ENCODE data around the gene NENF.
"Not testable (repeated sequence)": the region's sequence is repeated elsewhere in the genome, so short reads cannot be mapped to it uniquely, and the experiment has no call there.

The NENF gene

DNA sequence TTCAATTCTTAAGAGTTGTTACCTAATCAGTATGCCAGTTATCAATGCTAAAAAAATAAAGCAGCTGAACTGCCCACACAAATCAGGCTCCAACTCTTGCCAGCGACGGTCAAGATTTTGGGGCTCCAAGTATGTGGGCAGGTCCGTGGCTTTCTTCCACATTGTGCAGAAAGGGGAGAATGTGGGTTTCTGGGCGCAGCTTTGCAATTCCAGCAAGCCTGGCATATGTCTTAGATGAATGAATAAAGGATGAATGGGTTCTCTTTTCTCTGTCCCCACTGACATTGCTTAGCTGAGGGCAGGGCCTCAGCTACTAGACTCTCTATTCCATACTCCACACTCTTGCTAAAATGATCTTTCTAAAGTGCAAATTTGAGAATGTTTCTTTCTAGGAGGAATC is 42.4 kb downstream of the NENF start:
- Histone ChIP-seq H3K27me3 (ENCODE audit: low read depth) (no peaks in the 10 kb centered on the region), H3K4me3 (no peak overlapping the region), H3K36me3 (replicated peaks) (no peaks in the 10 kb centered on the region), H3K9me3 (no peaks in the 10 kb centered on the region), H3K4me1 (no peaks in the 10 kb centered on the region)
- in situ Hi-C loops (cut with MboI; ENCODE audit: low sequenced_read_pairs): loop anchor here (25.0 kb wide), 1 partner anchor 512 kb away; no protein-coding TSS in a partner anchor
- DNase-seq (ENCODE audit: low spot score in 2 of 2): no peak

DNA sequence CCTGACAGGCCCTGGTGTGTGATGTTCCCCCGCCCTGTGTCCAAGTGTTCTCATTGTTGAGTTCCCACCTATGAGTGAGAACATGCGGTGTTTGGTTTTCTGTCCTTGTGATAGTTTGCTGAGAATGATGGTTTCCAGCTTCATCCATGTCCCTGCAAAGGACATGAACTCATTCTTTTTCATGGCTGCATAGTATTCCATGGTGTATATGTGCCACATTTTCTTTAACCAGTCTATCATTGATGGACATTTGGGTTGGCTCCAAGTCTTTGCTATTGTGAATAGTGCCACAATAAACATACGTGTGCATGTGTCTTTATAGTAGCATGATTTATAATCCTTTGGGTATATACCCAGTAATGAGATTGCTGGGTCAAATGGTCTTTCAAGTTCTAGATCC is 43.1 kb downstream of the NENF start:
- not testable (repeated sequence) for H3K4me1 ChIP-seq; H3K4me3 ChIP-seq; DNase-seq (ENCODE audit: low spot score in 2 of 2); H3K9me3 ChIP-seq; H3K36me3 ChIP-seq (replicated peaks); H3K27me3 ChIP-seq (ENCODE audit: low read depth)
- in situ Hi-C loops (cut with MboI; ENCODE audit: low sequenced_read_pairs): loop anchor here (25.0 kb wide), 1 partner anchor 511 kb away; no protein-coding TSS in a partner anchor

DNA sequence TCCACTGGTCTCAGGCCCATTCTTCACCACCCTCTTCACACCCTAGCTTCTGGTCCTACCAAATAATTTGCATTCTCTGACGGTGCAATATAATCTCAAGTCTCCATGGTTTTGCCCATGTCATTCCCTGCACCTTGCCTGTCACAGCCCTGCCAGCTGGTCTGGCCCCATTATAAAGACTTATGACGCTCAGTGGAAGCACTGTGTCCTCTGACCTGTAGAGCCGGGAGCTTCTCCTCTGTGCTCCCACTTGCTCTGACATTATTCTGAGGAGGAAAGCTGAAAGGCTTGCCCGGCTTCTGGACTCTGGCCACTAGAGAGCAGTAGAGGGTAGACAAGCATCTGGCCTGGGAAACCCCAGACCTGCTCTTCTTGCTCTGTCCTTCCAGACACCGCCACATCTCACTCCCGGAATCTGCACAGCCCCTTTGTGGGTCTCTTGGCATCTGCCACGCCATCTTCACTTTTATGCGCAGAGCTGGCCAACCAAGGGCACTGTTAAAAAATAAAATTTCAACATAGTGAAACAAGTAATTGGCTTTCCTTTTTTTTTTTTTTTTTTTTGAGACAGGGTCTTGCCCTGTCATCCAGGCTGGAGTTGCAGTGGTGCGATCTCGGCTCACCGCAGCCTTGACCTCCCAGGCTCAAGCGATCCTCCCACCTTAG is 44.4 kb downstream of the NENF start:
- H3K27me3 ChIP-seq (ENCODE audit: low read depth): no peaks in the 10 kb centered on the region
- H3K36me3 ChIP-seq (replicated peaks): no peaks in the 10 kb centered on the region
- no peaks in the 10 kb centered on the region for H3K9me3 ChIP-seq
- no peaks in the 10 kb centered on the region for H3K4me1 ChIP-seq
- in situ Hi-C loops (cut with MboI; ENCODE audit: low sequenced_read_pairs): loop anchor here (25.0 kb wide), 1 partner anchor 510 kb away; no protein-coding TSS in a partner anchor
- H3K4me3 ChIP-seq: no peak overlapping the region
- DNase-seq (ENCODE audit: low spot score in 2 of 2): peak; percentile 83 to 89

DNA sequence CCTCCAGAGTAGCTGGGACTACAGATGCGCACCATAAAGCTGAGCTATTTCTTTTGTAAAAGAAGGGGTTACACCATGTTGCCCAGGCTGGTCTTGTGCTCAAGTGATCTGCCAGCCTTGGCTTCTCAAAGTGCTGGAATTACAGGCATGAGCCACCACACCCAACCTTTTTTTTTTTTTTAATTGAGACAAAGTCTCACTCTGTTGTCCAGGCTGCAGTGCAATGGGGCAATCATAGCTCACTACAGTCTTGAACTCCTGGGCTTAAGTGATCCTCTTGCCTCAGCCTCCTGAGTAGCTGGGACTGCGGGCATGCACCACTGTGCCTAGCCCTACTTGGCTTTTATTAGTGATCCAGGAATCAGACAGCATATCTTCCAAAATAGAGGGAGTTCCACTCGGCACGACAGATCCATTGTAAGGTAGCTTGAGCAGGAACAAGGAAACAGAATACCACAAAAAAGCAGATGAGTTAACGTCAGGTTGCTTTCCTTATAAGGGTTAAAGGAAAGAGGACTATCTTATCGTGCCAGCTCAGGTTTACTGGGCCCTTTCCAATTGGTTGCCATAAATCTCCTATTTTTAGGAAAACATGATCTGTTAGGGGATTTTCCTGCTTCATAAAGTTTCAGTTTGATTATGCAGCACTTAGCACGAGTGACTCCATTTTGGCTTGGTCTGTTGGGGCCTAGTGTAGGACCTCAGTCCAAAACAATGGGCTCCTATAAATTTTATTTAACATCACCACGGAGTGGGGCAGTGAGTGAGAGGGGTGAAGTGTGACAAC is 45.2 kb downstream of the NENF start:
- no peaks in the 10 kb centered on the region for H3K4me1 ChIP-seq
- H3K9me3 ChIP-seq: no peaks in the 10 kb centered on the region
- no peaks in the 10 kb centered on the region for H3K36me3 ChIP-seq (replicated peaks)
- no peak overlapping the region for H3K4me3 ChIP-seq
- DNase-seq (ENCODE audit: low spot score in 2 of 2): no peak
- H3K27me3 ChIP-seq (ENCODE audit: low read depth): no peaks in the 10 kb centered on the region
- in situ Hi-C loops (cut with MboI; ENCODE audit: low sequenced_read_pairs): loop anchor here (25.0 kb wide), 1 partner anchor 509 kb away; no protein-coding TSS in a partner anchor

DNA sequence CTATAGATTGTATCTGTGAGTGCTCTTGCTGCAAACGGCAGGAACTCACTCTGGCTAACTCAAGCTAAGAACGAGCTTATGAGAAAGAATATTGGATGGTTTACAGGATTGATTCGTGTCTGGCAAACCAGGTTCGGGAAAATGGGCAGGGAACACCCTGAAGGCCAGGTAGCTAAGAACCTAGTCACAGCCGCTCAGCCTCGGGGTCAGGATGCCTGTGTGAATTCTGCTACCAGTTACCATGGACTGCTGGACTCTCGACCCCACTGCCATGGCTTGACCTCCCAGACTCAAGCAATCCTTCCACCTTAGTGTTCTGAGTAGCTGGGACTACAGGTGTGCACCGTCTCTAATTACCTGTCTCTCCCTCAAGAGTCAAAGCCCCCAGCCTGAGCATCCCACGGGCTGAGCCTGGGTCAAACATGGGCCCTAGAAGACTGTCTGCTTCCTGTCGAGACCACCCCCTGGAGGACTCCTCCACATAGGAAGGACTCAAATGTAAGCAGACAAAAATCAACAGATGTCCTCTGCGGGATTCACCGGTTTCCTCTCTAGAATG is 45.8 kb downstream of the NENF start:
- H3K27me3 ChIP-seq (ENCODE audit: low read depth): no peaks in the 10 kb centered on the region
- H3K9me3 ChIP-seq: no peaks in the 10 kb centered on the region
- H3K36me3 ChIP-seq (replicated peaks): no peaks in the 10 kb centered on the region
- no peak overlapping the region for H3K4me3 ChIP-seq
- H3K4me1 ChIP-seq: no peaks in the 10 kb centered on the region
- DNase-seq (ENCODE audit: low spot score in 2 of 2): no peak
- in situ Hi-C loops (cut with MboI; ENCODE audit: low sequenced_read_pairs): loop anchor here (25.0 kb wide), 1 partner anchor 509 kb away; no protein-coding TSS in a partner anchor

DNA sequence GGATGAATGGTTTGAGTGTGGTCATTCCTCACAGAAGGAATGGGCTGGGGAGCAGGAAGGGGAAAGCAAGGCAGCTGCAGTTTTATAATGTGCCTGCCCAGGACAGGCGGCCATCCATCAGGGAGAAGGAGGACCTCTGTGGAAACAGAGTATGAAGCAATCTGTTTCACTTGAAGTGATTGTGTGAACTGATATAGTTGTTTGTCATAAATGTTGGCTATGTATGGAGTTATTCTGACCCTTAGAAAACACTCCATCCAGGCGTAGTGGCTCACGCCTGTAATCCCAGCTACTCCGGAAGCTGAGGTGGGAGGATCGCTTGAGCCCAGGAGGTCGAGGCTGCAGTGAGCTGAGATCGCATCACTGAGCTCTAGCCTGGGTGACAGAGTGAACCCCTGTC is 46.5 kb downstream of the NENF start:
- H3K4me1 ChIP-seq: no peaks in the 10 kb centered on the region
- no peaks in the 10 kb centered on the region for H3K27me3 ChIP-seq (ENCODE audit: low read depth)
- H3K9me3 ChIP-seq: no peaks in the 10 kb centered on the region
- no peaks in the 10 kb centered on the region for H3K36me3 ChIP-seq (replicated peaks)
- DNase-seq (ENCODE audit: low spot score in 2 of 2): no peak
- in situ Hi-C loops (cut with MboI; ENCODE audit: low sequenced_read_pairs): loop anchor here (25.0 kb wide), 1 partner anchor 508 kb away; no protein-coding TSS in a partner anchor
- H3K4me3 ChIP-seq: no peak overlapping the region

DNA sequence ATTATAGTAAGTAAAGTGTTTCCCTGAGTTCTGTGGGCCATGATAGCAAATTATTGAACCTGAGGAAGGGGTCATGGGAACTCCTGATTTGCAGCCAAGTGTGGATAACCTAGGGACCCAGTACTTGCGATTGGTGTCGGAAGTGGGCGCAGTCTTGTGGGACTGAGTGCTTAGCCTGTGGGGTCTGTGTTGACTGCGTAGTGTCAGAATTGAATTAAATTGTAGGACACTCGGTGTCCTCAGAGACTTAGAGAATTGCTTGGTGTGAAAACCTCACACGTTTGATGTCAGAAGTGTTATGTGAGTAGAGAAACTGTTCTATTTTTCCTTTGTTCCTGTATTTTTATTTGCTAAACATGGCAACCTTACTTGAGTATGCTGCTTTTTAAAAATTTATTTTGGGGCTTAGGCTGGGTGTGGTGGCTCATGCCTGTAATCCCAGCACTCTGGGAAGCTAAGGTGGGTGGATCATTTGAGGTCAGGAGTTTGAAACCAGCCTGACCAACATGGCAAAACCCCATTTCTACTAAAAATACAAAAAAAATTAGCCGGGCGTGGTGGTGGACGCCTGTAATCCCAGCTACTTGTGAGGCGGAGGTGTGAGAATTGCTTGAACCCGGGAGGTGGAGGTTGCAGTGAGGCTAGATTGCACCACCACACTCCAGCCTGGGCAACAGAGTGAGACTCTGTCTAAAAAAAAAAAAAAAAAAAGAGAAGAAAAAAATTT is 48.2 kb downstream of the NENF start:
- not testable (repeated sequence) for H3K4me1 ChIP-seq; DNase-seq (ENCODE audit: low spot score in 2 of 2); H3K4me3 ChIP-seq; H3K9me3 ChIP-seq; H3K27me3 ChIP-seq (ENCODE audit: low read depth); H3K36me3 ChIP-seq (replicated peaks)
- in situ Hi-C loops (cut with MboI; ENCODE audit: low sequenced_read_pairs): loop anchor here (25.0 kb wide), 1 partner anchor 506 kb away; no protein-coding TSS in a partner anchor

DNA sequence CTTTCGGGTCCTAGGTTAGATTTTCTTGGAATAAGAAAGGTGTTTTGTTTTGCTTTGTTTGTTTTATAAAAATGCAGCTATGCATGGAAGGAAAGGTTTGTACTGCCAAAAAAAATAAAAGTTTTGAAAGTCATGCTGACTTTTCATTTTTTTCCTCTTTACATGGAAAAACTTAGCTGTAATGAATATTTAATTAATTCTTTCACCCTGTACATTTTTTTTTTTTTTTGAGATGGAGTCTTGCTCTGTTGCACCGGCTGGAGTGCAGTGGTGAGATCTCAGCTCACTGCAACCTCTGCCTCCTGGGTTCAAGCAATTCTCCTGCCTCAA is 48.7 kb downstream of the NENF start:
- Histone ChIP-seq H3K36me3 (replicated peaks) (no peaks in the 10 kb centered on the region), H3K9me3 (no peaks in the 10 kb centered on the region), H3K4me3 (no peak overlapping the region), H3K4me1 (peaks cover 4% of the 10 kb centered on the region), H3K27me3 (ENCODE audit: low read depth) (no peaks in the 10 kb centered on the region)
- no peak for DNase-seq (ENCODE audit: low spot score in 2 of 2)
- in situ Hi-C loops (cut with MboI; ENCODE audit: low sequenced_read_pairs): loop anchor here (25.0 kb wide), 1 partner anchor 506 kb away; no protein-coding TSS in a partner anchor

DNA sequence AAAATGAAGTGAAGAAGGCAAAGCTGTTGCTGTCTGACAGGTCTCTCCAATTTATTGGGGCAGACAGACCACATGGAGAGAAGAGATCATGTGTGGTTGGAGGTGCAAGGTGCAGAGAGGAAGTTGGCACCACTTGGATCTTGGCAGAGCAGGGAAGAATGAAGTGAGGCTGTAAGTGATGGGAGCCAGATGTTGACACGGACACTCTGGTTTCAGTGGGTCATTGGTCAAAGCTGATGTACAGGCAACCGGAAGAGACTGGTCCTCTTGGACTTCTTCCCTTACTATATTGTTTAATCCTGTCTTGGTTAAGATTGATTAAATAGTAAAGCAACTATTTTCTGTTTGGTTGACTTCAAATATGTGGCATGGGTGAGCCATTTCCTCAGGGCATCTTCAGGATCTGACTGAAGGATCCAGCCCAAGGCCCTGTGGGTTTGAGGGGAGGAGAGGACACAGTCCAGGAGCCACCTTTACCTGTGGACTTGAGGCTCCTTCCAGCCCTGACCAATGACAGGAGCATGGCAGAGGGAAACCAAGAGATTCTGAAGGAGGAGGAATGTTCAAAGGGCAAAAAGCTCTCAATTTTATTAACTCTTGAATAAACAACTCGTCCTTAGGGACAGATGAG is 49.4 kb downstream of the NENF start:
- Histone ChIP-seq H3K27me3 (ENCODE audit: low read depth) (no peaks in the 10 kb centered on the region), H3K9me3 (no peaks in the 10 kb centered on the region), H3K4me1 (peaks cover 4% of the 10 kb centered on the region), H3K4me3 (no peak overlapping the region), H3K36me3 (replicated peaks) (no peaks in the 10 kb centered on the region)
- in situ Hi-C loops (cut with MboI; ENCODE audit: low sequenced_read_pairs): loop anchor here (25.0 kb wide), 1 partner anchor 505 kb away; no protein-coding TSS in a partner anchor
- no peak for DNase-seq (ENCODE audit: low spot score in 2 of 2)

DNA sequence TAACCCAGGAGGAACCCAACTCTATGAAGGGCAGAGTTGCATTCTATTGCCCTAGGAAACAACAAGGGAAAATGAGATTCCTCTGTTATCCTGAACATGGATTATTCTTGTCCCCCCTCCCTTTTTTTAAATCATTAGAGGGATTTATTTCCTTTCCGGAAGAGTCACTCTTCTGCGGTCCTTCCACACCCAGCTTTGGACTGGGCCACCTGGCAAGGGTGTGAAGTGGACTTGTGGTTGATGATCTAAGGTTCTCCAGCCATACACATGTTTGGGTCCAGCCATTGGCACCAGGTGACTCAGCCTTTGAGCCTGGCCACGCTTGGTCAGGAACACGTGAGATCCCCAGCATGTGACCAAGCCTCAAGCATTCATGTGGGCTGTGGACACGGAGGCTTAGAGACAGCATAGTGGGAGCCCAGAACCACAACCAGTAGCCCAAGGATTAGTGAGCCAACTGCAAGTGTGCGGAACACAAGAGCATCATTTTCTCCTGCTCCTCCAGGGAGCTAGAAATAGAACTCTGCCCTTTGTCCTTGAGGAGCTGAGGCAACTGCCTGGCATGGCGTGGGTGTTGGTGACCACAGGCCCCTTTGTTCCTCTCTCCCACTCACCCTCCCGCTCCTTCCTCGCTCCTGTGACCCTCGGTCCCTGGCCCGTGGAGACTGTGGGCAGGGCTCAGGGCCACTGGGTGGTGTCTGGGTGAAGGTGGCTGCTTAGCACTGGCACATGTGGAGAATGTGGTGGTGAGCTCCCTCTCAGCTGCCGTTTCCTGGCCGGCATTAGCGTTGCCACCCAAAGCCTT is 50.1 kb downstream of the NENF start:
- Histone ChIP-seq H3K4me3 (no peak overlapping the region), H3K27me3 (ENCODE audit: low read depth) (no peaks in the 10 kb centered on the region), H3K36me3 (replicated peaks) (no peaks in the 10 kb centered on the region), H3K9me3 (no peaks in the 10 kb centered on the region), H3K4me1 (peaks cover 4% of the 10 kb centered on the region)
- in situ Hi-C loops (cut with MboI; ENCODE audit: low sequenced_read_pairs): loop anchor here (25.0 kb wide), 1 partner anchor 504 kb away; no protein-coding TSS in a partner anchor
- no peak for DNase-seq (ENCODE audit: low spot score in 2 of 2)

DNA sequence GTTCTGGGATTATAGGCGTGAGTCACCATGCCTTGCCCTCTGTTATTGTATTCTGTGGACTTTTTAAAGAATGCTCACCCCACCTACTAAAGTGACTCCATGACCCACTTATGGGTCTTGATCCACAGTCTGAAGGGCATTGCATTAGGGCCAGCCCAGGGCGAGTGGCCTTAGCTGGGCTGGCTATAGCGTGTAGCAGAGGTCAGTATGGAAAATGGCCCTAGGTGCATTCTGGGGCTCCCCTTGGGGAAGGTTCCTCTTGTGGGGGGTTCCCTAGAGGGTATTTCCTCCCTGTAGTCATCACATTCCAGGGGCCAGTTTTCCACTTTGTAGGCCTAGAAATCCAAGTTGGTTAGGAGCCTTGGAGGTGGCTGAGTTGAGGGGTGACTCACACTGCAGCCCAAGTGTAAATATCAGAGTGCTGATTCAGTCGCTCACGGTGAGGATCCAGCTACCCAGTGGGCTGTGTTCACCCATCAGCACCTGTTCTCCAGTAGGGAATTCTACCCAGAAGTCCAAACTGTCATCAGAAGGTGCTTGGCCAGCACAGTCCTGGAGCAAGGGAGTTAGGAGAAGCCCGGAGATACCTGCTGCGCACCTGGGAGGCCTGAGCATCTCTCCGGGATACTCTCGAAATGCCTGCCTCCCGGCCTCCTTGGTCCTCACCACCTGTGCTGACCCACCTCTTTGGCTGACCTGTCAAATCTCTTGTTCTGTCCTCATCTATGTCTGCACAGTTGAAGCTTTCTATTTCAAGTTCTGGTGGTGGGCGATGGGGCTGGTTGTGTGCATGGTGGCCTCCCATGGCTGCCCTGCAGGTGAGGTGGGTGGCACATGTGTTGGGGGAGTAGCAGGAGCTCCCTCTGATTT is 52.2 kb downstream of the NENF start:
- no peaks in the 10 kb centered on the region for H3K36me3 ChIP-seq (replicated peaks)
- no peak overlapping the region for H3K4me3 ChIP-seq
- no peaks in the 10 kb centered on the region for H3K27me3 ChIP-seq (ENCODE audit: low read depth)
- DNase-seq (ENCODE audit: low spot score in 2 of 2): no peak
- in situ Hi-C loops (cut with MboI; ENCODE audit: low sequenced_read_pairs): loop anchor here (25.0 kb wide), 1 partner anchor 502 kb away; no protein-coding TSS in a partner anchor
- peaks cover 4% of the 10 kb centered on the region for H3K4me1 ChIP-seq
- H3K9me3 ChIP-seq: no peaks in the 10 kb centered on the region

DNA sequence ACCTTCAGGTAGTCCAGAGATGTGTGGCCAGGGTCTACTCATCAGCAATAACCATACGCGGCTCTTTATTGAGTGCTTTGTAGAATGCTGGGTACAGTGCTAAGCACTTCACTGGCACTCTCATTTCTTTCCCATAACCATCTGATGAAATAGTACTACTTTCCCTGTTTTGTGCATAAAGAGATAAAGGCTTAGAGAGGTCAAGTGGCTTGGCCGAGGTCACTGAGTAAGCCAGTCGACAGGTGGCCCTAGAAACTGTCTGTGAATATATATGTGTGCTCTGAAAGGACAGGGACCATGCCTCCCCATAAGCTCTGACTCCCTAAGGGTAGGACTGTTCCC is 52.8 kb downstream of the NENF start:
- H3K36me3 ChIP-seq (replicated peaks): no peaks in the 10 kb centered on the region
- no peaks in the 10 kb centered on the region for H3K27me3 ChIP-seq (ENCODE audit: low read depth)
- H3K4me3 ChIP-seq: no peak overlapping the region
- peaks cover 4% of the 10 kb centered on the region for H3K4me1 ChIP-seq
- in situ Hi-C loops (cut with MboI; ENCODE audit: low sequenced_read_pairs): loop anchor here (25.0 kb wide), 1 partner anchor 502 kb away; no protein-coding TSS in a partner anchor
- DNase-seq (ENCODE audit: low spot score in 2 of 2): no peak
- H3K9me3 ChIP-seq: no peaks in the 10 kb centered on the region

All from HAP-1 (cell line).